Thymus (tissue), 11 donors: ENCODE data around the gene UGT2B17. TPM values are rescaled to one million over a fixed set of nuclear protein-coding genes. Genes with fewer than 3 reads are reported as not detected.
"Not testable (repeated sequence)": the region's sequence is repeated elsewhere in the genome, so short reads cannot be mapped to it uniquely, and the experiment has no call there.

Source experiments
- DNase-seq, 9 donors: peaks; one replicate each; pipeline ENCODE4 v3.0.0-alpha.2; 2013; ENCODE audit warnings: low spot score in 9 of 9, low read depth in 6 of 9, missing footprints in 1 of 9
- H3K27ac ChIP-seq, 2 donors: one replicate each; pipeline ENCODE4 v1.5.1; 2013; ENCODE audit warnings: control low read depth in 1 of 2, low read depth in 1 of 2, low read length in 1 of 2, mild to moderate bottlenecking in 1 of 2, moderate library complexity in 1 of 2
- H3K27me3 ChIP-seq, 2 donors: one replicate each; pipeline ENCODE4 v1.5.1; 2013; ENCODE audit warnings: low read length in 1 of 2; ENCODE audit not compliant: control insufficient read depth in 2 of 2, insufficient read depth in 1 of 2
- H3K36me3 ChIP-seq, 2 donors: one replicate each; pipeline ENCODE4 v1.5.1; 2013; ENCODE audit warnings: low read length in 1 of 2, mild to moderate bottlenecking in 1 of 2, moderate library complexity in 1 of 2; ENCODE audit not compliant: control insufficient read depth in 2 of 2, insufficient read depth in 2 of 2
- H3K4me1 ChIP-seq, 2 donors: one replicate each; pipeline ENCODE4 v1.5.1; 2013; ENCODE audit warnings: low read length in 2 of 2; ENCODE audit not compliant: control insufficient read depth in 2 of 2, insufficient read depth in 2 of 2
- H3K4me3 ChIP-seq, 2 donors: one replicate each; pipeline ENCODE4 v1.5.1; 2013; ENCODE audit warnings: low read length in 2 of 2, control low read depth in 1 of 2, mild to moderate bottlenecking in 1 of 2
- H3K9me3 ChIP-seq, 2 donors: one replicate each; pipeline ENCODE4 v1.5.1; 2013; ENCODE audit warnings: low read length in 1 of 2, mild to moderate bottlenecking in 1 of 2; ENCODE audit not compliant: control insufficient read depth in 2 of 2, insufficient read depth in 1 of 2
- WGBS: extraction: QIAGEN DNeasy Blood & Tissue Kit; methylation state at CpG from one replicate; pipeline ENCODE4 v1.1.7; 2013; 5-methylcytosine and 5-hydroxymethylcytosine counted together
- polyA plus RNA-seq: library from polyadenylated mRNA; stranded (reverse); fragments of 200-250 nt; gene quantifications from one replicate; pipeline ENCODE4 v1.2.3, GENCODE V29; 2013
- total RNA-seq: library from RNA; stranded (reverse); fragments of 120-200 nt; gene quantifications from one replicate; pipeline ENCODE4 v1.2.4, GENCODE V29; 2013
- donor health status: healthy.

The UGT2B17 gene
- total and polyA plus RNA-seq, 2 donors, result 0.28 to 2.1 TPM

GRCh38 chr4:68504836-68505235 is 71.3 kb downstream of the UGT2B17 start:
- H3K27ac ChIP-seq, H3K4me1 ChIP-seq: not testable (repeated sequence)

GRCh38 chr4:68503462-68503861 is 72.7 kb downstream of the UGT2B17 start:
- 93% methylated on average over 4 of the region's 4 CpGs for WGBS

More at GRCh38 chr4:68504836-68505235, 71.3 kb downstream of the UGT2B17 start:
- not testable (repeated sequence) for H3K27me3 ChIP-seq, H3K9me3 ChIP-seq, DNase-seq, H3K36me3 ChIP-seq, H3K4me3 ChIP-seq
- 98% methylated on average over 4 of the region's 4 CpGs for WGBS

GRCh38 chr4:68499021-68499420 is 77.1 kb downstream of the UGT2B17 start:
- Histone ChIP-seq H3K4me1 (no peaks in the 10 kb centered on the region), H3K27me3 (no peaks in the 10 kb centered on the region), H3K9me3 (no peaks in the 10 kb centered on the region), H3K36me3 (no peaks in the 10 kb centered on the region), H3K4me3 (no peak overlapping the region), H3K27ac (no peak overlapping the region)
- DNase-seq, result no peak
- 73% methylated on average over 4 of the region's 4 CpGs for WGBS

More at GRCh38 chr4:68503462-68503861, 72.7 kb downstream of the UGT2B17 start:
- H3K27ac ChIP-seq, H3K4me1 ChIP-seq, H3K4me3 ChIP-seq, H3K9me3 ChIP-seq, H3K27me3 ChIP-seq, DNase-seq, H3K36me3 ChIP-seq: not testable (repeated sequence)

- peak; percentile 6 to 62 (median 25) for DNase-seq
- Histone ChIP-seq H3K27me3 (no peaks in the 10 kb centered on the region), H3K4me1 (no peaks in the 10 kb centered on the region), H3K4me3 (no peak overlapping the region), H3K27ac (no peak overlapping the region), H3K9me3 (no peaks in the 10 kb centered on the region), H3K36me3 (no peaks in the 10 kb centered on the region)
- WGBS, result 22% methylated on average over 5 of the region's 5 CpGs
Measured at GRCh38 chr4:68498413-68499007, 77.6 kb downstream of the UGT2B17 start.

GRCh38 chr4:68494688-68495087 is 81.4 kb downstream of the UGT2B17 start:
- no peaks in the 10 kb centered on the region for H3K36me3 ChIP-seq
- DNase-seq, result no peak
- WGBS, result 20% methylated on average over 1 of the region's 1 CpG

GRCh38 chr4:68490826-68491457 is 85.2 kb downstream of the UGT2B17 start:
- WGBS, result 96% methylated on average over 6 of the region's 6 CpGs
- Histone ChIP-seq H3K36me3 (no peaks in the 10 kb centered on the region), H3K27ac (no peak overlapping the region), H3K4me1 (no peaks in the 10 kb centered on the region), H3K4me3 (no peak overlapping the region), H3K9me3 (no peaks in the 10 kb centered on the region), H3K27me3 (no peaks in the 10 kb centered on the region)
- DNase-seq, result no peak

More at GRCh38 chr4:68494688-68495087, 81.4 kb downstream of the UGT2B17 start:
- no peaks in the 10 kb centered on the region for H3K4me1 ChIP-seq
- no peak overlapping the region for H3K4me3 ChIP-seq
- H3K9me3 ChIP-seq, result no peaks in the 10 kb centered on the region
- H3K27me3 ChIP-seq, result no peaks in the 10 kb centered on the region
- H3K27ac ChIP-seq, result no peak overlapping the region

- no peaks in the 10 kb centered on the region for H3K27me3 ChIP-seq
- H3K4me1 ChIP-seq, result no peaks in the 10 kb centered on the region
- DNase-seq, result no peak
- 66% methylated on average over 5 of the region's 5 CpGs for WGBS
- no peak overlapping the region for H3K27ac ChIP-seq
- no peak overlapping the region for H3K4me3 ChIP-seq
- no peaks in the 10 kb centered on the region for H3K9me3 ChIP-seq
- no peaks in the 10 kb centered on the region for H3K36me3 ChIP-seq
Measured at GRCh38 chr4:68489338-68489737, 86.8 kb downstream of the UGT2B17 start.

Other genes starting within 250 kb of the UGT2B17 start
- 69.4 TPM for gene YTHDC1, start 226.2 kb downstream of the UGT2B17 start, total RNA-seq
- 90.8 TPM for gene YTHDC1, start 226.2 kb downstream of the UGT2B17 start, polyA plus RNA-seq
- 0.71 TPM for gene TMPRSS11E, start 128.9 kb downstream of the UGT2B17 start, total RNA-seq
- gene TMPRSS11E, start 128.9 kb downstream of the UGT2B17 start, polyA plus RNA-seq, result 1.6 TPM
- gene UGT2B15, start 94.3 kb upstream of the UGT2B17 start, total RNA-seq, result 0.05 TPM
- gene UGT2B15, start 94.3 kb upstream of the UGT2B17 start, polyA plus RNA-seq, result 0.21 TPM
- 0.05 TPM for gene UGT2B10, start 239.7 kb upstream of the UGT2B17 start, total RNA-seq
- 0.02 TPM for gene UGT2B10, start 239.7 kb upstream of the UGT2B17 start, polyA plus RNA-seq